HCT116 (cell line): Measurements from ENCODE around the gene FAM170B. TPM values are rescaled to one million over a fixed set of nuclear protein-coding genes. Genes with fewer than 3 reads are reported as not detected.

Experiments used
- ATAC-seq: fragments of 200-7000 bp; cut with Tn5 transposase; 2 replicates; pipeline ENCODE4 v1.9.1; 2020; ENCODE audit warnings: mild to moderate bottlenecking, moderate library complexity
- BruUV-seq: library from RNA; stranded (reverse); fragments of 400-500 nt; replicated peaks from 2 replicates; lab custom pipeline; 2021; lab: Mats Ljungman, UMichigan
- CTCF ChIA-PET: fragments of 300-600 bp; sonication (Branson Sonifier 250); formaldehyde crosslinking; loops from one replicate; lab custom pipeline; 2021; ENCODE audit warnings: antibody characterized with exemption; lab: Charles Lee
- POLR2A ChIA-PET: fragments of 300-600, 350-600 bp; sonication (Branson Sonifier 250); formaldehyde crosslinking; loops from one replicate; lab custom pipeline; 2021; ENCODE audit warnings: antibody characterized with exemption; lab: Charles Lee
- RAD21 ChIA-PET, 2 experiments: fragments of 300-600 bp; sonication (Branson Sonifier 250); formaldehyde crosslinking; loops; one replicate each; lab custom pipeline; 2023; ENCODE audit warnings: low total read pairs in 2 of 2; ENCODE audit not compliant: uncharacterized antibody in 2 of 2, unreplicated experiment in 2 of 2, low non-redundant PET in 1 of 2; lab: Charles Lee
- DNase-seq: peaks from one replicate; pipeline ENCODE4 v3.0.0-alpha.2; 2010; ENCODE audit warnings: low read depth, low spot score
- H2AFZ ChIP-seq: fragments of 200-600 bp; shearing (Covaris generic), sonication (generic); 2 replicates; pipeline ENCODE4 v1.6.1; 2017; ENCODE audit warnings: low read depth, mixed run types, mixed read lengths, antibody characterized with exemption, low read length; ENCODE audit not compliant: poor library complexity, severe bottlenecking
- H3K27ac ChIP-seq: 2 replicates; pipeline ENCODE4 v1.5.1; 2012; ENCODE audit warnings: low read depth, low read length
- H3K27me3 ChIP-seq: fragments of 200-600 bp; sonication (generic); 2 replicates; pipeline ENCODE4 v1.6.1; 2016; ENCODE audit warnings: mixed run types, low read length, mixed read lengths; ENCODE audit not compliant: insufficient read depth
- H3K36me3 ChIP-seq, 2 experiments: fragments of 200-500 bp in 1 of 2; fragments of 200-600 bp in 1 of 2; sonication (Bioruptor generic) in 1 of 2; sonication (generic) in 1 of 2; 2 replicates each; pipeline versions ENCODE4 v1.5.1 to v1.6.1; 2014 to 2016; ENCODE audit warnings: low read length in 2 of 2, inconsistent platforms in 1 of 2, mixed read lengths in 1 of 2, mixed run types in 1 of 2; ENCODE audit not compliant: insufficient read depth in 2 of 2, control insufficient read depth in 1 of 2
- H3K4me1 ChIP-seq, 2 experiments: fragments of 200-600 bp in 1 of 2; sonication (generic) in 1 of 2; 2 replicates each; pipeline versions ENCODE4 v1.5.1 to v1.6.1; 2012 to 2017; ENCODE audit warnings: low read length in 2 of 2, inconsistent platforms in 1 of 2, mild to moderate bottlenecking in 1 of 2, mixed read lengths in 1 of 2, mixed run types in 1 of 2, moderate library complexity in 1 of 2; ENCODE audit not compliant: insufficient read depth in 2 of 2, control insufficient read depth in 1 of 2
- H3K4me2 ChIP-seq: fragments of 200-600 bp; sonication (generic); 2 replicates; pipeline ENCODE4 v1.6.1; 2017; ENCODE audit warnings: mixed run types, low read length, mixed read lengths
- H3K4me3 ChIP-seq, 2 experiments: fragments of 200-600 bp in 1 of 2; sonication (generic) in 1 of 2; replicated peaks in 1 of 2; 2 replicates each; pipeline ENCODE4 v1.5.1; 2011 to 2016; ENCODE audit warnings: low read length in 2 of 2, control low read depth in 1 of 2, low read depth in 1 of 2, mild to moderate bottlenecking in 1 of 2, mixed read lengths in 1 of 2, mixed run types in 1 of 2
- H3K79me2 ChIP-seq: fragments of 200-600 bp; sonication (generic); 2 replicates; pipeline ENCODE4 v1.6.1; 2017; ENCODE audit warnings: mild to moderate bottlenecking, mixed run types, low read length, moderate library complexity, mixed read lengths; ENCODE audit not compliant: insufficient read depth
- H3K9ac ChIP-seq: fragments of 200-600 bp; sonication (generic); 2 replicates; pipeline ENCODE4 v1.6.1; 2016; ENCODE audit warnings: low read length, mixed read lengths
- H3K9me2 ChIP-seq: fragments of 200-600 bp; sonication (generic), shearing (Covaris generic); 2 replicates; pipeline ENCODE4 v1.6.1; 2017; ENCODE audit warnings: mixed run types, mild to moderate bottlenecking, moderate library complexity; ENCODE audit not compliant: insufficient read depth
- H3K9me3 ChIP-seq, 2 experiments: fragments of 200-500 bp in 1 of 2; fragments of 200-600 bp in 1 of 2; sonication (Bioruptor generic) in 1 of 2; sonication (generic) in 1 of 2; 2 replicates each; pipeline ENCODE4 v1.6.1; 2014 to 2017; ENCODE audit warnings: low read length in 2 of 2, mixed read lengths in 2 of 2, inconsistent platforms in 1 of 2, low read depth in 1 of 2, mild to moderate bottlenecking in 1 of 2, mixed run types in 1 of 2, moderate library complexity in 1 of 2; ENCODE audit not compliant: control insufficient read depth in 1 of 2, insufficient read depth in 1 of 2
- H4K20me1 ChIP-seq: fragments of 200-600 bp; sonication (generic), shearing (Covaris generic); 2 replicates; pipeline ENCODE4 v1.6.1; 2017; ENCODE audit warnings: mixed run types, mild to moderate bottlenecking, moderate library complexity; ENCODE audit not compliant: insufficient read depth
- ATF3 ChIP-seq: IDR thresholded peaks from 2 replicates; pipeline ENCODE4 v1.6.1; 2012
- CEBPB ChIP-seq: IDR thresholded peaks from 2 replicates; pipeline ENCODE4 v1.6.1; 2012; ENCODE audit warnings: low read depth
- CTCF ChIP-seq, 3 experiments: fragments of 200-600 bp in 1 of 3; sonication (generic) in 1 of 3; IDR thresholded peaks in 2 of 3; conservative IDR thresholded peaks in 1 of 3; 2 replicates each; pipeline ENCODE4 v1.5.1; 2012 to 2017; ENCODE audit warnings: low read depth in 2 of 3, low read length in 2 of 3, antibody characterized with exemption in 1 of 3, borderline replicate concordance in 1 of 3, control low read depth in 1 of 3, mild to moderate bottlenecking in 1 of 3, mixed read lengths in 1 of 3, mixed run types in 1 of 3, moderate library complexity in 1 of 3; ENCODE audit not compliant: insufficient read depth in 1 of 3
- ELF1 ChIP-seq: IDR thresholded peaks from 2 replicates; pipeline ENCODE4 v1.6.1; 2012; ENCODE audit warnings: low read depth, borderline replicate concordance
- FOSL1 ChIP-seq: IDR thresholded peaks from 2 replicates; pipeline ENCODE4 v1.6.1; 2012; ENCODE audit warnings: low read depth
- JUND ChIP-seq: IDR thresholded peaks from 2 replicates; pipeline ENCODE4 v1.6.1; 2012
- MAX ChIP-seq: IDR thresholded peaks from 2 replicates; pipeline ENCODE4 v1.6.1; 2012
- POLR2A ChIP-seq: IDR thresholded peaks from 2 replicates; pipeline ENCODE4 v1.7.0; 2011; ENCODE audit warnings: borderline replicate concordance; ENCODE audit not compliant: insufficient read depth, insufficient read length; ENCODE audit errors: extremely low read depth
- SIN3A ChIP-seq: IDR thresholded peaks from 2 replicates; pipeline ENCODE4 v1.6.1; 2012; ENCODE audit warnings: low read depth
- SP1 ChIP-seq: IDR thresholded peaks from 2 replicates; pipeline ENCODE4 v1.6.1; 2012; ENCODE audit warnings: low read depth
- intact Hi-C: fragments of 100-400 bp; cut with micrococcal nuclease; formaldehyde crosslinking; loops from 2 replicates; pipeline ENCODE4 v1.10.0; 2022
- total RNA-seq: library from RNA; stranded (reverse); gene quantifications from one replicate; pipeline ENCODE4 v1.2.1, GENCODE V29; 2021; ENCODE audit not compliant: unreplicated experiment

FAM170B gene
- total RNA-seq, 1 experiment from 2014 or later: not detected

GRCh38 chr10:49112098-49112497, 21.7 kb downstream of the FAM170B start:
- H3K9me3 ChIP-seq: no peaks in the 10 kb centered on the region
- DNase-seq (no peak), ATAC-seq (no peak)
- RAD21 ChIA-PET: no interaction called here
- peaks cover 11% of the 10 kb centered on the region for H3K27me3 ChIP-seq
- no peaks in the 10 kb centered on the region for H3K36me3 ChIP-seq
- no peak overlapping the region for H3K4me3 ChIP-seq
- no peak overlapping the region for H3K27ac ChIP-seq
- no peaks in the 10 kb centered on the region for H4K20me1 ChIP-seq
- CTCF ChIA-PET: no interaction called here
- no peak overlapping the region for H3K4me2 ChIP-seq
- H3K79me2 ChIP-seq: no peaks in the 10 kb centered on the region
- BruUV-seq: no TSS peak
- no peak overlapping the region for H3K9ac ChIP-seq
- TF ChIP-seq MAX (no peak), ATF3 (no peak), JUND (no peak), CTCF (IDR thresholded peaks at IDR 0.05 in 2 of 3, conservative IDR thresholded peaks at IDR 0.05 in 1 of 3; ENCODE audit: borderline replicate concordance in 1 of 3, insufficient read depth in 1 of 3, low read depth in 2 of 3, low read length in 2 of 3) (no peak), SIN3A (no peak), ELF1 (no peak), CEBPB (no peak), POLR2A (no peak), SP1 (no peak), FOSL1 (no peak)
- TF ChIP-seq, all 23 proteins: peak for 0
- H2AFZ ChIP-seq: no peak overlapping the region
- no peaks in the 10 kb centered on the region for H3K4me1 ChIP-seq
- intact Hi-C loops: no loop called here
- POLR2A ChIA-PET: no interaction called here
- no peaks in the 10 kb centered on the region for H3K9me2 ChIP-seq
